HG03039 (cell line): Measurements from ENCODE around the gene CEBPE.
"Not testable (repeated sequence)": the region's sequence is repeated elsewhere in the genome, so short reads cannot be mapped to it uniquely, and the experiment has no call there.

Source experiments
- ATAC-seq: cut with Tn5 transposase; IDR thresholded peaks from one replicate; pipeline ENCODE4 v1.9.1; 2021; ENCODE audit warnings: mild to moderate bottlenecking, moderate library complexity; ENCODE audit not compliant: unreplicated experiment

The CEBPE gene

GRCh38 chr14:23123419-23123818 lies 4.4 kb upstream of the CEBPE start:
- no peak for ATAC-seq

GRCh38 chr14:23122086-23122485 lies 3.0 kb upstream of the CEBPE start:
- ATAC-seq: no peak

GRCh38 chr14:23121361-23121771 lies 2.3 kb upstream of the CEBPE start:
- no peak for ATAC-seq

- ATAC-seq: peak; percentile 74
These were observed 1.6 kb upstream of the CEBPE start for GRCh38 chr14:23120541-23121251.

GRCh38 chr14:23119363-23120327 lies 590 bp upstream of the CEBPE start:
- no peak for ATAC-seq

- ATAC-seq: no peak
These were observed 1.6 kb downstream of the CEBPE start for GRCh38 chr14:23117371-23118020.

GRCh38 chr14:23115918-23116317 lies 3.1 kb downstream of the CEBPE start:
- no peak for ATAC-seq

GRCh38 chr14:23115039-23115731 lies 3.9 kb downstream of the CEBPE start:
- no peak for ATAC-seq

- ATAC-seq: no peak
These were observed 4.4 kb downstream of the CEBPE start for GRCh38 chr14:23114669-23115038.

- ATAC-seq: no peak
These were observed 5.0 kb downstream of the CEBPE start for GRCh38 chr14:23114120-23114458.

- ATAC-seq: no peak
These were observed 5.5 kb downstream of the CEBPE start for GRCh38 chr14:23113431-23114119.

- no peak for ATAC-seq
These were observed 6.5 kb downstream of the CEBPE start for GRCh38 chr14:23112359-23113178.

- ATAC-seq: no peak
These were observed 8.3 kb downstream of the CEBPE start for GRCh38 chr14:23110579-23111365.

- ATAC-seq: no peak
These were observed 9.3 kb downstream of the CEBPE start for GRCh38 chr14:23109769-23110168.

GRCh38 chr14:23108169-23108568 lies 10.9 kb downstream of the CEBPE start:
- not testable (repeated sequence) for ATAC-seq

- not testable (repeated sequence) for ATAC-seq
These were observed 11.4 kb downstream of the CEBPE start for GRCh38 chr14:23107620-23108019.

GRCh38 chr14:23106747-23107045 lies 12.4 kb downstream of the CEBPE start:
- ATAC-seq: no peak

- no peak for ATAC-seq
These were observed 13.7 kb downstream of the CEBPE start for GRCh38 chr14:23105348-23105824.
